Activated naive CD8-positive, alpha-beta T cell treated with anti-CD3 and anti-CD28 coated beads for 36 hours (primary cell): Measurements from ENCODE around the gene FCGBP. TPM values are rescaled to one million over a fixed set of nuclear protein-coding genes. Genes with fewer than 3 reads are reported as not detected.

Experiments
- DNase-seq: peaks from one replicate; pipeline ENCODE4 v3.0.0; 2021
- H3K27ac Mint-ChIP-seq: one replicate; pipeline ENCODE4 v1.8.0; 2022; ENCODE audit warnings: mild to moderate bottlenecking, moderate library complexity, mixed read lengths
- H3K27me3 Mint-ChIP-seq: one replicate; pipeline ENCODE4 v1.8.0; 2022; ENCODE audit warnings: mild to moderate bottlenecking, mixed read lengths
- H3K36me3 Mint-ChIP-seq: one replicate; pipeline ENCODE4 v1.8.0; 2021; ENCODE audit warnings: mild to moderate bottlenecking, mixed read lengths
- H3K4me1 Mint-ChIP-seq: one replicate; pipeline ENCODE4 v1.8.0; 2021; ENCODE audit warnings: mixed read lengths
- H3K4me3 Mint-ChIP-seq: one replicate; pipeline ENCODE4 v1.8.0; 2022; ENCODE audit warnings: mild to moderate bottlenecking, moderate library complexity, mixed read lengths
- H3K9me3 Mint-ChIP-seq: one replicate; pipeline ENCODE4 v1.8.0; 2022; ENCODE audit warnings: mixed read lengths
- total RNA-seq, 2 experiments: library from RNA; stranded (reverse); gene quantifications; one replicate each; pipeline ENCODE4 v1.2.3, GENCODE V29; 2021

FCGBP gene
- total RNA-seq, 2 experiments from 2014 or later = 7.0 to 8.0 TPM

GRCh38 chr19:39937094-39937720 is 2.8 kb upstream of the FCGBP start:
- Mint-ChIP-seq H3K36me3 (peaks cover 37% of the 10 kb centered on the region), H3K27me3 (no peaks in the 10 kb centered on the region), H3K27ac (peak overlapping the region; percentile 90), H3K4me1 (peaks cover 72% of the 10 kb centered on the region), H3K4me3 (no peak overlapping the region), H3K9me3 (peaks cover 15% of the 10 kb centered on the region)
- DNase-seq = peak; percentile 51

GRCh38 chr19:39936622-39937021 is 2.2 kb upstream of the FCGBP start:
- Mint-ChIP-seq H3K27me3 (no peaks in the 10 kb centered on the region), H3K9me3 (peaks cover 15% of the 10 kb centered on the region), H3K4me1 (peaks cover 69% of the 10 kb centered on the region), H3K27ac (peak overlapping the region; percentile 90), H3K36me3 (peaks cover 40% of the 10 kb centered on the region), H3K4me3 (no peak overlapping the region)
- no peak for DNase-seq

GRCh38 chr19:39936020-39936419 is 1.6 kb upstream of the FCGBP start:
- no peaks in the 10 kb centered on the region for H3K27me3 Mint-ChIP-seq
- H3K9me3 Mint-ChIP-seq = peaks cover 15% of the 10 kb centered on the region
- H3K27ac Mint-ChIP-seq = peak overlapping the region; percentile 90
- DNase-seq = no peak
- H3K4me1 Mint-ChIP-seq = peaks cover 68% of the 10 kb centered on the region
- no peak overlapping the region for H3K4me3 Mint-ChIP-seq
- H3K36me3 Mint-ChIP-seq = peaks cover 36% of the 10 kb centered on the region

- no peak for DNase-seq
- H3K27ac Mint-ChIP-seq = peak overlapping the region; percentile 90
- H3K4me1 Mint-ChIP-seq = peaks cover 64% of the 10 kb centered on the region
Observed at GRCh38 chr19:39935364-39935661, 879 bp upstream of the FCGBP start.

GRCh38 chr19:39929750-39930149 is 4.7 kb downstream of the FCGBP start:
- Mint-ChIP-seq H3K4me3 (no peak overlapping the region), H3K27ac (no peak overlapping the region), H3K36me3 (peaks cover 27% of the 10 kb centered on the region), H3K27me3 (no peaks in the 10 kb centered on the region), H3K4me1 (peaks cover 49% of the 10 kb centered on the region), H3K9me3 (peaks cover 6% of the 10 kb centered on the region)
- no peak for DNase-seq

More at GRCh38 chr19:39935364-39935661, 879 bp upstream of the FCGBP start:
- peaks cover 29% of the 10 kb centered on the region for H3K36me3 Mint-ChIP-seq
- H3K27me3 Mint-ChIP-seq = no peaks in the 10 kb centered on the region
- H3K4me3 Mint-ChIP-seq = no peak overlapping the region
- H3K9me3 Mint-ChIP-seq = peaks cover 12% of the 10 kb centered on the region

GRCh38 chr19:39928357-39928725 is 6.1 kb downstream of the FCGBP start:
- Mint-ChIP-seq H3K36me3 (peaks cover 20% of the 10 kb centered on the region), H3K27me3 (no peaks in the 10 kb centered on the region), H3K9me3 (peaks cover 6% of the 10 kb centered on the region), H3K4me1 (peaks cover 39% of the 10 kb centered on the region), H3K4me3 (no peak overlapping the region), H3K27ac (peak overlapping the region; percentile 79)
- DNase-seq = no peak

GRCh38 chr19:39927524-39928356 is 6.7 kb downstream of the FCGBP start:
- H3K27me3 Mint-ChIP-seq = no peaks in the 10 kb centered on the region
- H3K4me1 Mint-ChIP-seq = peaks cover 39% of the 10 kb centered on the region
- H3K27ac Mint-ChIP-seq = peak overlapping the region; percentile 79
- no peak overlapping the region for H3K4me3 Mint-ChIP-seq
- DNase-seq = no peak
- H3K9me3 Mint-ChIP-seq = peaks cover 6% of the 10 kb centered on the region
- H3K36me3 Mint-ChIP-seq = peaks cover 21% of the 10 kb centered on the region

GRCh38 chr19:39927076-39927475 is 7.4 kb downstream of the FCGBP start:
- Mint-ChIP-seq H3K4me1 (peaks cover 35% of the 10 kb centered on the region), H3K4me3 (no peak overlapping the region), H3K36me3 (peaks cover 23% of the 10 kb centered on the region), H3K9me3 (peaks cover 6% of the 10 kb centered on the region), H3K27me3 (no peaks in the 10 kb centered on the region), H3K27ac (no peak overlapping the region)
- no peak for DNase-seq

GRCh38 chr19:39926170-39926760 is 8.2 kb downstream of the FCGBP start:
- H3K36me3 Mint-ChIP-seq = peaks cover 20% of the 10 kb centered on the region
- peaks cover 31% of the 10 kb centered on the region for H3K4me1 Mint-ChIP-seq
- no peak overlapping the region for H3K4me3 Mint-ChIP-seq
- no peak overlapping the region for H3K27ac Mint-ChIP-seq
- no peaks in the 10 kb centered on the region for H3K27me3 Mint-ChIP-seq
- H3K9me3 Mint-ChIP-seq = peaks cover 6% of the 10 kb centered on the region
- DNase-seq = no peak

- no peak overlapping the region for H3K4me3 Mint-ChIP-seq
- no peak overlapping the region for H3K27ac Mint-ChIP-seq
- peaks cover 22% of the 10 kb centered on the region for H3K36me3 Mint-ChIP-seq
- no peak for DNase-seq
- H3K4me1 Mint-ChIP-seq = peaks cover 25% of the 10 kb centered on the region
- H3K9me3 Mint-ChIP-seq = peaks cover 4% of the 10 kb centered on the region
- H3K27me3 Mint-ChIP-seq = no peaks in the 10 kb centered on the region
Observed at GRCh38 chr19:39924952-39925351, 9.5 kb downstream of the FCGBP start.

- H3K4me3 Mint-ChIP-seq = no peak overlapping the region
- no peaks in the 10 kb centered on the region for H3K9me3 Mint-ChIP-seq
- H3K36me3 Mint-ChIP-seq = peaks cover 22% of the 10 kb centered on the region
- no peak overlapping the region for H3K27ac Mint-ChIP-seq
- DNase-seq = no peak
- H3K4me1 Mint-ChIP-seq = peaks cover 22% of the 10 kb centered on the region
- H3K27me3 Mint-ChIP-seq = no peaks in the 10 kb centered on the region
Observed at GRCh38 chr19:39924389-39924788, 10.0 kb downstream of the FCGBP start.

GRCh38 chr19:39923862-39924261 is 10.6 kb downstream of the FCGBP start:
- DNase-seq = no peak
- Mint-ChIP-seq H3K27ac (no peak overlapping the region), H3K4me3 (no peak overlapping the region), H3K36me3 (peaks cover 22% of the 10 kb centered on the region), H3K27me3 (no peaks in the 10 kb centered on the region), H3K4me1 (peaks cover 22% of the 10 kb centered on the region), H3K9me3 (no peaks in the 10 kb centered on the region)

- peaks cover 20% of the 10 kb centered on the region for H3K36me3 Mint-ChIP-seq
- H3K4me1 Mint-ChIP-seq = peaks cover 22% of the 10 kb centered on the region
- no peak for DNase-seq
- H3K27ac Mint-ChIP-seq = no peak overlapping the region
- no peaks in the 10 kb centered on the region for H3K9me3 Mint-ChIP-seq
- H3K4me3 Mint-ChIP-seq = no peak overlapping the region
- H3K27me3 Mint-ChIP-seq = no peaks in the 10 kb centered on the region
Observed at GRCh38 chr19:39919976-39920375, 14.5 kb downstream of the FCGBP start.

- Mint-ChIP-seq H3K4me1 (peaks cover 22% of the 10 kb centered on the region), H3K27ac (no peak overlapping the region), H3K36me3 (peaks cover 20% of the 10 kb centered on the region), H3K4me3 (no peak overlapping the region), H3K27me3 (no peaks in the 10 kb centered on the region), H3K9me3 (no peaks in the 10 kb centered on the region)
- DNase-seq = no peak
Observed at GRCh38 chr19:39918183-39918651, 16.2 kb downstream of the FCGBP start.

- Mint-ChIP-seq H3K27me3 (no peaks in the 10 kb centered on the region), H3K4me1 (peaks cover 20% of the 10 kb centered on the region)
Observed at GRCh38 chr19:39917561-39918182, 16.8 kb downstream of the FCGBP start.

More at GRCh38 chr19:39917561-39918182, 16.8 kb downstream of the FCGBP start:
- no peak for DNase-seq
- peaks cover 18% of the 10 kb centered on the region for H3K36me3 Mint-ChIP-seq
- no peak overlapping the region for H3K27ac Mint-ChIP-seq
- no peak overlapping the region for H3K4me3 Mint-ChIP-seq
- no peaks in the 10 kb centered on the region for H3K9me3 Mint-ChIP-seq
